Calu3 (cell line): ENCODE data around the gene KCNH1. TPM values are rescaled to one million over a fixed set of nuclear protein-coding genes. Genes with fewer than 3 reads are reported as not detected.

Source experiments
- BruUV-seq: library from RNA; stranded (reverse); fragments of 400-500 nt; replicated peaks from 2 replicates; lab custom pipeline; 2021; lab: Mats Ljungman, UMichigan
- CTCF ChIA-PET: fragments of 300-600 bp; sonication (Branson Sonifier 250); formaldehyde crosslinking; loops from one replicate; lab custom pipeline; 2022; ENCODE audit warnings: antibody characterized with exemption; lab: Charles Lee
- DNase-seq: peaks from one replicate; pipeline ENCODE4 v3.0.0; 2022
- H3K27ac Mint-ChIP-seq: one replicate; pipeline ENCODE4 v1.8.0; 2022; ENCODE audit warnings: mixed read lengths; ENCODE audit not compliant: unreplicated experiment
- H3K27me3 Mint-ChIP-seq: one replicate; pipeline ENCODE4 v1.8.0; 2022; ENCODE audit warnings: mixed read lengths; ENCODE audit not compliant: unreplicated experiment
- H3K36me3 Mint-ChIP-seq: one replicate; pipeline ENCODE4 v1.8.0; 2022; ENCODE audit warnings: mild to moderate bottlenecking, moderate library complexity, mixed read lengths; ENCODE audit not compliant: insufficient read depth, unreplicated experiment
- H3K4me1 Mint-ChIP-seq: one replicate; pipeline ENCODE4 v1.8.0; 2022; ENCODE audit warnings: mild to moderate bottlenecking, low read depth, mixed read lengths; ENCODE audit not compliant: unreplicated experiment
- H3K4me3 Mint-ChIP-seq: one replicate; pipeline ENCODE4 v1.8.0; 2022; ENCODE audit warnings: mild to moderate bottlenecking, low read depth, moderate library complexity, mixed read lengths; ENCODE audit not compliant: unreplicated experiment
- H3K9me3 Mint-ChIP-seq: one replicate; pipeline ENCODE4 v1.8.0; 2022; ENCODE audit warnings: low read depth, mixed read lengths; ENCODE audit not compliant: unreplicated experiment
- intact Hi-C: fragments of 100-400 bp; cut with micrococcal nuclease; formaldehyde crosslinking; loops from one replicate; pipeline ENCODE4 v1.10.0; 2022; ENCODE audit not compliant: unreplicated experiment
- total RNA-seq: library from RNA; stranded (reverse); gene quantifications from 2 replicates; pipeline ENCODE4 v1.2.3, GENCODE V29; 2022
- TF ChIP-seq, protein P1 (sequence below): fragments of 200-600 bp; IDR thresholded peaks from one replicate; pipeline ENCODE4 v1.8.0; 2022; ENCODE audit warnings: antibody characterized with exemption; ENCODE audit not compliant: unreplicated experiment

The KCNH1 gene
- total RNA-seq, 1 experiment from 2014 or later, result not detected

DNA sequence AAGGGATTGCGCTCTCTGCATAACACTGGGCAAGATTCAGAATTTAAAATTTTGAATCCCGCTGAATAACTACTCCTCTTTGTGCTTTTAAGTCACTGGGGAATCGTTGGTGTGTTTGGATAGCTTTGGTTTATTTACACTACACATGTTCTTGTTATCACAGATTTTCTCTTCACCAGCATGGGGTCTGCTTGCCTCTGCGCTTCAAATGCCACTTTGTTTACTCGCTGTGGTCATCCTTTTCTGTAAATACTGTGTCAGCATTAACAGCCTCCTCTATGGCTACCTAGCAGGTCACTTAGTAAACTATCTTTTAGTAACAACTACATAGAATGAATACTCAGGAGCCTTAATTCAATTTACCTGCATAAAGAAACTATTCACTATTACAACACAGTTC lies 14.4 kb upstream of the KCNH1 start:
- CTCF ChIA-PET, result no interaction called here
- intact Hi-C loops, result no loop called here
- H3K4me3 Mint-ChIP-seq, result no peak overlapping the region

DNA sequence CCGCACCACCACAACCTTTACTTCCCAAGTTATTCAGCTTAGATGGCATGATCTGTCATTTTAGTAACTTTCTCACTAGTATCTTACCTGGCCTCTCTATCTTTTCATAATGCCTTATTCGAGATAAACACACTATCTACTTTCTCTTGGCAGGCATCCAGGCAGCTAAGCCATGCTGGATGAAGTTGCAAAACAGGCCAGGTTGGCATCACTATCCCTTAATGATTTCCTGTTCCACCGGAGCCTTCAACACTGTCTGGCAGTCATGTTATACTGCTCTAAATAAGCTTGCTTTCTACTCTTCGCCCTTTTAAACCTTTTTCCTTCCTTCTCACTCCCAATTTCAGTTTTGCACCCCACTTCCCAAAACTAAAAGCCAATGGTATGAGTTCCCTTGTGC lies 12.0 kb upstream of the KCNH1 start:
- no peaks in the 10 kb centered on the region for H3K36me3 Mint-ChIP-seq
- H3K4me1 Mint-ChIP-seq, result peaks cover 13% of the 10 kb centered on the region
- intact Hi-C loops, result no loop called here
- H3K9me3 Mint-ChIP-seq, result peaks cover 4% of the 10 kb centered on the region
- CTCF ChIA-PET, result interaction anchor here (0.6 to 1.1 kb wide), 2 partner anchors 112 to 706 kb away, joined by 4 read pairs; no protein-coding TSS in a partner anchor
- peak; percentile 63 for DNase-seq
- no peak overlapping the region for H3K4me3 Mint-ChIP-seq
- TF ChIP-seq, protein P1, sequence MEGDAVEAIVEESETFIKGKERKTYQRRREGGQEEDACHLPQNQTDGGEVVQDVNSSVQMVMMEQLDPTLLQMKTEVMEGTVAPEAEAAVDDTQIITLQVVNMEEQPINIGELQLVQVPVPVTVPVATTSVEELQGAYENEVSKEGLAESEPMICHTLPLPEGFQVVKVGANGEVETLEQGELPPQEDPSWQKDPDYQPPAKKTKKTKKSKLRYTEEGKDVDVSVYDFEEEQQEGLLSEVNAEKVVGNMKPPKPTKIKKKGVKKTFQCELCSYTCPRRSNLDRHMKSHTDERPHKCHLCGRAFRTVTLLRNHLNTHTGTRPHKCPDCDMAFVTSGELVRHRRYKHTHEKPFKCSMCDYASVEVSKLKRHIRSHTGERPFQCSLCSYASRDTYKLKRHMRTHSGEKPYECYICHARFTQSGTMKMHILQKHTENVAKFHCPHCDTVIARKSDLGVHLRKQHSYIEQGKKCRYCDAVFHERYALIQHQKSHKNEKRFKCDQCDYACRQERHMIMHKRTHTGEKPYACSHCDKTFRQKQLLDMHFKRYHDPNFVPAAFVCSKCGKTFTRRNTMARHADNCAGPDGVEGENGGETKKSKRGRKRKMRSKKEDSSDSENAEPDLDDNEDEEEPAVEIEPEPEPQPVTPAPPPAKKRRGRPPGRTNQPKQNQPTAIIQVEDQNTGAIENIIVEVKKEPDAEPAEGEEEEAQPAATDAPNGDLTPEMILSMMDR, result no peak
- no peaks in the 10 kb centered on the region for H3K27me3 Mint-ChIP-seq
- H3K27ac Mint-ChIP-seq, result no peak overlapping the region
- BruUV-seq, result no TSS peak

More for the DNA sequence above, 14.4 kb upstream of the KCNH1 start:
- peaks cover 4% of the 10 kb centered on the region for H3K9me3 Mint-ChIP-seq
- DNase-seq, result no peak
- no peak overlapping the region for H3K27ac Mint-ChIP-seq
- no TSS peak for BruUV-seq
- H3K4me1 Mint-ChIP-seq, result peaks cover 13% of the 10 kb centered on the region
- no peaks in the 10 kb centered on the region for H3K36me3 Mint-ChIP-seq
- H3K27me3 Mint-ChIP-seq, result no peaks in the 10 kb centered on the region
- TF ChIP-seq, protein P1, result no peak

DNA sequence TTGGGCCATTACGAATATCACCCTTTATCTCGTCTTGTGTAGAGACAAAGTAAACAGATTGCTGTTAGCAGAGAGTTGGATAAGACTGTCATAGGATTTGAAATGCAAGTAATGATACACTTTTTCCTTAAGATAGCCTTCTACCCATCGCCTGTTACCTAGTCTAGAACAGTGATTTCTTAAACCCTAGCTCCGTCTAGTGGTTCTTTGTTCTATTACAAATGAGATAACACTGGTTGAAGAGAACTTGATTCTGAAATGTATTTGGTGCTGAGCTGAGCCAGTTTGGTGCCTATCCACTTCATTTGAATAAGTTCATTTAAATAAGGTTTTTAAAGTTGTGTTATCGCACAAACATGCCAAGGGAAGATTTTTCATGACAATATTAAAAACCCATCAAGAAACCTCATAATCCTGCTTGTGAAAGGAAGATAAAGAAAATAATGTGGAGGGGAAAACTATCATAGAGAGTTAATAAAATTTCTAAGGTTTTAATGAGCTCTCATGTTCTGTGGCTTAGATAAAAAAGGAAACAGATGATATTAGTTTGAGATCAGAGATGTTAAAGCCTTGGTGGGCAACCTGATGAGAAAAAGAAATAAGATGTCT lies 1.5 kb upstream of the KCNH1 start:
- CTCF ChIA-PET, result interaction anchor here (0.6 to 3.0 kb wide), 9 partner anchors 123 to 688 kb away, joined by 3 to 43 read pairs (median 4); no protein-coding TSS in a partner anchor
- TF ChIP-seq, protein P1, result peak; percentile 70
- Mint-ChIP-seq H3K4me1 (no peaks in the 10 kb centered on the region), H3K36me3 (no peaks in the 10 kb centered on the region), H3K27ac (no peak overlapping the region), H3K9me3 (no peaks in the 10 kb centered on the region), H3K27me3 (peaks cover 84% of the 10 kb centered on the region), H3K4me3 (no peak overlapping the region)
- no peak for DNase-seq
- intact Hi-C loops, result loop anchor here (1.0 to 10.0 kb wide), 7 partner anchors 127 to 728 kb away; no protein-coding TSS in a partner anchor
- no TSS peak for BruUV-seq

DNA sequence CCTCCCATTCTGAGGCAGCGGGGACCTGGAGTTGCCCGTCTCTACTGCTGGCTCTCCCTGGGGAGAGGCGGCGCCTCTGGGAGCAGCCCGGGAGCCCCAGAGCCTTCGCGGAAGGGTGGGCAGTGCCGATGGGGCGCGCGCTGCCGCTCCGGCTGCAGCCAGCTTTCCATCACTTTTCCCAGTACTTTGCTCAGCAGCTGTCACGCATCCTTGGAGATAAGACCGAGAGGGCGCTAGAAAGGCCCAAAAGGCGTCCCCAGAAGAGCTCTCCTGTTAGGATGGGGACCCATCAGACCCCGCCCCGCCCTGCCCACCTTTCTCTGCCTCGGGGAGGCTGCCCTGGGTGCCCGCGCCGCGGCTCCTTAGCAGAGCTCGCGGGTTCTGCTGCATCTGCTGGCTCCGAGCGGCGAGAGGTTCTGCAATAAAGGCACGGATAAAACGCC lies 534 bp downstream of the KCNH1 start:
- intact Hi-C loops, result loop anchor here (5.0 to 10.0 kb wide), 3 partner anchors 309 to 421 kb away; no protein-coding TSS in a partner anchor
- Mint-ChIP-seq H3K4me1 (no peaks in the 10 kb centered on the region), H3K27me3 (peaks cover 81% of the 10 kb centered on the region), H3K27ac (no peak overlapping the region), H3K36me3 (no peaks in the 10 kb centered on the region), H3K4me3 (peak overlapping the region; percentile 65), H3K9me3 (no peaks in the 10 kb centered on the region)
- TF ChIP-seq, protein P1, result no peak
- no peak for DNase-seq
- BruUV-seq, result no TSS peak
- CTCF ChIA-PET, result interaction anchor here (0.6 to 3.0 kb wide), 12 partner anchors 10 to 1544 kb away, joined by 3 to 43 read pairs (median 5); no protein-coding TSS in a partner anchor
